ENCODE data around the gene TSPAN18. TPM values are rescaled to one million over a fixed set of nuclear protein-coding genes. Genes with fewer than 3 reads are reported as not detected.

TSPAN18 gene
- total RNA-seq, 4 donors from 2014 or later: 6.7 to 13.1 (median 7.9) TPM

DNA sequence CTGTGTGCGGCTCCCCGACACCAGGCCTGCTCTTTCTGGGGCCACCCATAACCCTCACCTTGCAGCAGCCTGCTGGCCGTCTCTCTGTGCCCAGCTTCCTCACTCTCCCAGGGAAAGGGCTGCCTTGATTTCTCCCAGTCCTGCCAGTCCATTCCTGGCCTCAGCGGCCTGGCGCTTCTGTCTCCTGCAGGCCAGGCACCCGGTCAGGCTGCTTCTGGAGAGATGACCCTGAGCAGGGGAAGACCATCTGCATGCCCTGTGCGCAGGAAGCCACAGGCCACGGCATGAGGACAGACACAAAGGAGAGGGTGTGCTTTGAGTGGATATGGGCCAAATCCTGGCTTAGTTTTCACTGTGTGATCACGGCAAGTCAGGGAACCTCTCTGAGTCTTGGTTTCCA, 86.2 kb downstream of the TSPAN18 start:
- no peak for DNase-seq (ENCODE audit: low spot score in 2 of 2)
- no peaks in the 10 kb centered on the region for H3K36me3 ChIP-seq
- WGBS, 2 donors: 50 to 74% methylated on average over 9 of the region's 9 CpGs
- H3K27ac ChIP-seq: no peak overlapping the region
- H3K9me3 ChIP-seq: peaks cover 0 to 4% (median 0%) of the 10 kb centered on the region in 4 donors
- H3K4me3 ChIP-seq: no peak overlapping the region
- peaks cover 0 to 22% (median 12%) of the 10 kb centered on the region in 4 donors for H3K4me1 ChIP-seq
- TF ChIP-seq POLR2A (IDR thresholded peaks at IDR 0.05) (no peak), EP300 (IDR thresholded peaks at IDR 0.05) (no peak)
- TF ChIP-seq, protein P1, sequence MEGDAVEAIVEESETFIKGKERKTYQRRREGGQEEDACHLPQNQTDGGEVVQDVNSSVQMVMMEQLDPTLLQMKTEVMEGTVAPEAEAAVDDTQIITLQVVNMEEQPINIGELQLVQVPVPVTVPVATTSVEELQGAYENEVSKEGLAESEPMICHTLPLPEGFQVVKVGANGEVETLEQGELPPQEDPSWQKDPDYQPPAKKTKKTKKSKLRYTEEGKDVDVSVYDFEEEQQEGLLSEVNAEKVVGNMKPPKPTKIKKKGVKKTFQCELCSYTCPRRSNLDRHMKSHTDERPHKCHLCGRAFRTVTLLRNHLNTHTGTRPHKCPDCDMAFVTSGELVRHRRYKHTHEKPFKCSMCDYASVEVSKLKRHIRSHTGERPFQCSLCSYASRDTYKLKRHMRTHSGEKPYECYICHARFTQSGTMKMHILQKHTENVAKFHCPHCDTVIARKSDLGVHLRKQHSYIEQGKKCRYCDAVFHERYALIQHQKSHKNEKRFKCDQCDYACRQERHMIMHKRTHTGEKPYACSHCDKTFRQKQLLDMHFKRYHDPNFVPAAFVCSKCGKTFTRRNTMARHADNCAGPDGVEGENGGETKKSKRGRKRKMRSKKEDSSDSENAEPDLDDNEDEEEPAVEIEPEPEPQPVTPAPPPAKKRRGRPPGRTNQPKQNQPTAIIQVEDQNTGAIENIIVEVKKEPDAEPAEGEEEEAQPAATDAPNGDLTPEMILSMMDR (IDR thresholded peaks at IDR 0.05): no peak
- H3K27me3 ChIP-seq: no peaks in the 10 kb centered on the region

- DNase-seq (ENCODE audit: low spot score in 2 of 2): no peak
- no peaks in the 10 kb centered on the region for H3K36me3 ChIP-seq
- H3K4me1 ChIP-seq: peaks cover 0 to 22% (median 12%) of the 10 kb centered on the region in 4 donors
- no peak overlapping the region for H3K27ac ChIP-seq
- WGBS, 2 donors: 24 to 37% methylated on average over 4 of the region's 4 CpGs
- H3K4me3 ChIP-seq: no peak overlapping the region
- no peaks in the 10 kb centered on the region for H3K27me3 ChIP-seq
- peaks cover 0 to 4% (median 0%) of the 10 kb centered on the region in 4 donors for H3K9me3 ChIP-seq
- TF ChIP-seq, protein P1 (IDR thresholded peaks at IDR 0.05): no peak
- TF ChIP-seq POLR2A (IDR thresholded peaks at IDR 0.05) (no peak), EP300 (IDR thresholded peaks at IDR 0.05) (no peak)
Measured at GRCh38 chr11:44813401-44813800, 86.6 kb downstream of the TSPAN18 start.

GRCh38 chr11:44814881-44815592, 88.3 kb downstream of the TSPAN18 start:
- Histone ChIP-seq H3K9me3 (peaks cover 0 to 4% (median 0%) of the 10 kb centered on the region in 4 donors), H3K36me3 (no peaks in the 10 kb centered on the region), H3K4me3 (no peak overlapping the region), H3K27ac (no peak overlapping the region), H3K4me1 (peaks cover 0 to 22% (median 12%) of the 10 kb centered on the region in 4 donors), H3K27me3 (no peaks in the 10 kb centered on the region)
- no peak for DNase-seq (ENCODE audit: low spot score in 2 of 2)
- TF ChIP-seq POLR2A (IDR thresholded peaks at IDR 0.05) (no peak), EP300 (IDR thresholded peaks at IDR 0.05) (no peak)
- WGBS, 2 donors: 68 to 74% methylated on average over 5 of the region's 5 CpGs

DNA sequence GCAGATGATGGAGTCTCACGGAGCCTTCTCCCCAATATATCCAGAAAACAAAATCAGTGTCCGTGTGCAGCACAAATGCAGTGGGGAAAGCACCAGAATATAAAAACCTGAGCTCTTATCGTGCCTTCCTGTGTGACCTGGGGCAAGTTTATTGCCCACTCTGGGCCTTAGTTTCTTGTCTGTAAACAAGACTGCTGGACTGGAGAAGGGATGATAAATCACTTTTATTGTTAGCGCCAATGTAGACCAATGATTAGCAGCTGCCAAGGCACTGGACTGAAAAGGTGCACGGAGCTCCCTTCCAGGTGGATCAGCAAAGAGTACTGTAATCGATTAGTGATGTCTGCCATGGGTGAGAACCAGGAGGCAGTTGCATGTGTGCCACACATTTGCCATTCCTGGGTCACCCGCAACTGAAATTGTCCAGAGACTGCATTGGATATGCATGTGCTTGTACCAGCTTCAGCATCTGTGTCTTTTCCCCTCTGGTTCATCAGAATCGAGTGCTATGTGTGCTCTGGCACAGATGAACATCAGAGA, 89.2 kb downstream of the TSPAN18 start:
- Histone ChIP-seq H3K27me3 (no peaks in the 10 kb centered on the region), H3K27ac (no peak overlapping the region), H3K9me3 (peaks cover 0 to 4% (median 0%) of the 10 kb centered on the region in 4 donors), H3K4me3 (no peak overlapping the region), H3K4me1 (peaks cover 0 to 22% (median 12%) of the 10 kb centered on the region in 4 donors), H3K36me3 (no peaks in the 10 kb centered on the region)
- WGBS, 2 donors: 90 to 91% methylated on average over 8 of the region's 8 CpGs
- DNase-seq (ENCODE audit: low spot score in 2 of 2): no peak
- TF ChIP-seq, protein P1 (IDR thresholded peaks at IDR 0.05): no peak
- TF ChIP-seq POLR2A (IDR thresholded peaks at IDR 0.05) (no peak), EP300 (IDR thresholded peaks at IDR 0.05) (no peak)

GRCh38 chr11:44816761-44817160, 90.0 kb downstream of the TSPAN18 start:
- Histone ChIP-seq H3K36me3 (no peaks in the 10 kb centered on the region), H3K27me3 (no peaks in the 10 kb centered on the region), H3K27ac (no peak overlapping the region), H3K4me1 (peaks cover 0 to 22% (median 12%) of the 10 kb centered on the region in 4 donors), H3K9me3 (peaks cover 0 to 4% (median 0%) of the 10 kb centered on the region in 4 donors), H3K4me3 (no peak overlapping the region)
- DNase-seq (ENCODE audit: low spot score in 2 of 2): no peak
- TF ChIP-seq EP300 (IDR thresholded peaks at IDR 0.05) (no peak), POLR2A (IDR thresholded peaks at IDR 0.05) (no peak)
- TF ChIP-seq, protein P1 (IDR thresholded peaks at IDR 0.05): no peak
- WGBS, 2 donors: 91 to 93% methylated on average over 3 of the region's 3 CpGs

Measured in tibial nerve (tissue), 4 donors.